ENCODE results near the gene SSX1.
"Not testable (repeated sequence)": the region's sequence is repeated elsewhere in the genome, so short reads cannot be mapped to it uniquely, and the experiment has no call there.

Gene SSX1

GRCh38 chrX:48255062-48255796, at the start of gene SSX1:
Gene SSX1 (plus strand): TSS chrX:48255392. CDS start chrX:48257242, 1,850 bp downstream.
- DNase-seq (ENCODE audit: low read depth in 2 of 2): not testable (repeated sequence)

- not testable (repeated sequence) for DNase-seq (ENCODE audit: low read depth in 2 of 2)
These were observed 40.9 kb upstream of the SSX1 start for GRCh38 chrX:48214341-48214740.

- not testable (repeated sequence) for DNase-seq (ENCODE audit: low read depth in 2 of 2)
These were observed 31.0 kb upstream of the SSX1 start for GRCh38 chrX:48224196-48224595.

- not testable (repeated sequence) for DNase-seq (ENCODE audit: low read depth in 2 of 2)
These were observed 2.2 kb upstream of the SSX1 start for GRCh38 chrX:48252945-48253344.

- DNase-seq (ENCODE audit: low read depth in 2 of 2): not testable (repeated sequence)
These were observed 19.2 kb downstream of the SSX1 start for GRCh38 chrX:48274365-48274764.

- no peak for DNase-seq (ENCODE audit: low read depth in 2 of 2)
These were observed 23.8 kb downstream of the SSX1 start for GRCh38 chrX:48278958-48279357.

GRCh38 chrX:48280729-48281128, 25.5 kb downstream of the SSX1 start:
- DNase-seq (ENCODE audit: low read depth in 2 of 2): not testable (repeated sequence)

- DNase-seq (ENCODE audit: low read depth in 2 of 2): no peak
These were observed 51.0 kb downstream of the SSX1 start for GRCh38 chrX:48306175-48306574.

- DNase-seq (ENCODE audit: low read depth in 2 of 2): not testable (repeated sequence)
These were observed 58.8 kb downstream of the SSX1 start for GRCh38 chrX:48313996-48314395.

All from stimulated activated CD8-positive, alpha-beta memory T cell treated with anti-CD3 and anti-CD28 coated beads, Interleukin-15, amount 100 ng/mL, for 4 hours (primary cell).